Activated T-cell treated with anti-CD3 and anti-CD28 coated beads, Interleukin-2, amount 50 U/mL, for 72 hours (primary cell): ENCODE data around the gene MAFB. TPM values are rescaled to one million over a fixed set of nuclear protein-coding genes. Genes with fewer than 3 reads are reported as not detected.

ENCODE experiments used
- ATAC-seq, 2 donors: fragments of 150-1000 bp; cut with Tn5 transposase; replicated peaks in 1 of 2; 2 replicates each; pipeline ENCODE4 v1.10.0; 2021; ENCODE audit warnings: moderate library complexity in 2 of 2, mild to moderate bottlenecking in 1 of 2
- DNase-seq, 2 donors: peaks; one replicate each; pipeline ENCODE4 v3.0.0; 2021 to 2022; ENCODE audit warnings: mixed read lengths in 1 of 2
- H3K27ac Mint-ChIP-seq: one replicate; pipeline ENCODE4 v1.8.0; 2022; ENCODE audit warnings: mild to moderate bottlenecking, moderate library complexity, mixed read lengths
- H3K27me3 Mint-ChIP-seq: one replicate; pipeline ENCODE4 v1.8.0; 2022; ENCODE audit warnings: low read depth, mixed read lengths
- H3K36me3 Mint-ChIP-seq, 2 donors: one replicate each; pipeline ENCODE4 v1.8.0; 2022; ENCODE audit warnings: mixed read lengths in 2 of 2, mild to moderate bottlenecking in 1 of 2; ENCODE audit not compliant: insufficient read depth in 2 of 2
- H3K4me1 Mint-ChIP-seq: one replicate; pipeline ENCODE4 v1.8.0; 2022; ENCODE audit warnings: low read depth, mixed read lengths
- H3K4me3 Mint-ChIP-seq, 2 donors: one replicate each; pipeline ENCODE4 v1.8.0; 2022; ENCODE audit warnings: mild to moderate bottlenecking in 2 of 2, mixed read lengths in 2 of 2, moderate library complexity in 2 of 2
- H3K9me3 Mint-ChIP-seq, 2 donors: one replicate each; pipeline ENCODE4 v1.8.0; 2022; ENCODE audit warnings: mixed read lengths in 2 of 2
- total RNA-seq, 2 donors: library from RNA; stranded (reverse); gene quantifications; one replicate each; pipeline ENCODE4 v1.2.3, GENCODE V29; 2022

The MAFB gene
- total RNA-seq, 2 donors from 2014 or later = 0.19 to 0.39 TPM

GRCh38 chr20:40652441-40652987, 36.5 kb downstream of the MAFB start:
- H3K27ac Mint-ChIP-seq = no peak overlapping the region
- no peak overlapping the region for H3K4me3 Mint-ChIP-seq
- ATAC-seq = no peak
- H3K4me1 Mint-ChIP-seq = no peaks in the 10 kb centered on the region
- no peaks in the 10 kb centered on the region for H3K9me3 Mint-ChIP-seq
- DNase-seq = no peak
- H3K27me3 Mint-ChIP-seq = peaks cover 6% of the 10 kb centered on the region
- H3K36me3 Mint-ChIP-seq = no peaks in the 10 kb centered on the region

GRCh38 chr20:40651151-40651550, 37.9 kb downstream of the MAFB start:
- no peak overlapping the region for H3K27ac Mint-ChIP-seq
- H3K9me3 Mint-ChIP-seq = no peaks in the 10 kb centered on the region
- H3K27me3 Mint-ChIP-seq = peaks cover 7% of the 10 kb centered on the region
- no peak overlapping the region for H3K4me3 Mint-ChIP-seq
- DNase-seq (no peak), ATAC-seq (no peak)
- no peaks in the 10 kb centered on the region for H3K36me3 Mint-ChIP-seq
- no peaks in the 10 kb centered on the region for H3K4me1 Mint-ChIP-seq

GRCh38 chr20:40650707-40651106, 38.3 kb downstream of the MAFB start:
- DNase-seq (no peak), ATAC-seq (no peak)
- H3K4me1 Mint-ChIP-seq = no peaks in the 10 kb centered on the region
- H3K36me3 Mint-ChIP-seq = no peaks in the 10 kb centered on the region
- no peak overlapping the region for H3K4me3 Mint-ChIP-seq
- H3K27ac Mint-ChIP-seq = no peak overlapping the region
- H3K9me3 Mint-ChIP-seq = no peaks in the 10 kb centered on the region
- H3K27me3 Mint-ChIP-seq = peaks cover 7% of the 10 kb centered on the region

- H3K27me3 Mint-ChIP-seq = peaks cover 7% of the 10 kb centered on the region
- no peak overlapping the region for H3K27ac Mint-ChIP-seq
- no peak overlapping the region for H3K4me3 Mint-ChIP-seq
- H3K9me3 Mint-ChIP-seq = no peaks in the 10 kb centered on the region
- H3K4me1 Mint-ChIP-seq = no peaks in the 10 kb centered on the region
- H3K36me3 Mint-ChIP-seq = no peaks in the 10 kb centered on the region
- ATAC-seq (no peak), DNase-seq (no peak)
Measured at GRCh38 chr20:40648210-40649072, 40.6 kb downstream of the MAFB start.

- Mint-ChIP-seq H3K27me3 (peaks cover 7% of the 10 kb centered on the region), H3K4me3 (no peak overlapping the region), H3K27ac (no peak overlapping the region), H3K36me3 (no peaks in the 10 kb centered on the region), H3K9me3 (no peaks in the 10 kb centered on the region), H3K4me1 (no peaks in the 10 kb centered on the region)
- DNase-seq = no peak
- no peak for ATAC-seq
Measured at GRCh38 chr20:40646813-40647212, 42.2 kb downstream of the MAFB start.

- Mint-ChIP-seq H3K27ac (no peak overlapping the region), H3K4me1 (no peaks in the 10 kb centered on the region), H3K4me3 (no peak overlapping the region), H3K27me3 (peaks cover 7% of the 10 kb centered on the region), H3K9me3 (no peaks in the 10 kb centered on the region), H3K36me3 (no peaks in the 10 kb centered on the region)
- DNase-seq (no peak), ATAC-seq (no peak)
Measured at GRCh38 chr20:40646361-40646760, 42.7 kb downstream of the MAFB start.

GRCh38 chr20:40644863-40645262, 44.2 kb downstream of the MAFB start:
- DNase-seq (no peak), ATAC-seq (no peak)
- no peak overlapping the region for H3K27ac Mint-ChIP-seq
- peaks cover 7% of the 10 kb centered on the region for H3K27me3 Mint-ChIP-seq
- no peaks in the 10 kb centered on the region for H3K36me3 Mint-ChIP-seq
- H3K9me3 Mint-ChIP-seq = no peaks in the 10 kb centered on the region
- H3K4me3 Mint-ChIP-seq = no peak overlapping the region
- no peaks in the 10 kb centered on the region for H3K4me1 Mint-ChIP-seq

GRCh38 chr20:40643891-40644290, 45.1 kb downstream of the MAFB start:
- Mint-ChIP-seq H3K4me1 (no peaks in the 10 kb centered on the region), H3K36me3 (no peaks in the 10 kb centered on the region), H3K27me3 (peaks cover 12% of the 10 kb centered on the region), H3K4me3 (no peak overlapping the region), H3K9me3 (peaks cover 0 to 2% of the 10 kb centered on the region in 2 donors), H3K27ac (no peak overlapping the region)
- DNase-seq = no peak
- no peak for ATAC-seq

- no peak overlapping the region for H3K27ac Mint-ChIP-seq
- no peak for ATAC-seq
- peaks cover 0 to 2% of the 10 kb centered on the region in 2 donors for H3K9me3 Mint-ChIP-seq
- H3K4me1 Mint-ChIP-seq = no peaks in the 10 kb centered on the region
- H3K4me3 Mint-ChIP-seq = no peak overlapping the region
- DNase-seq = no peak
- H3K27me3 Mint-ChIP-seq = peaks cover 8% of the 10 kb centered on the region
- no peaks in the 10 kb centered on the region for H3K36me3 Mint-ChIP-seq
Measured at GRCh38 chr20:40641809-40642208, 47.2 kb downstream of the MAFB start.

- H3K36me3 Mint-ChIP-seq = no peaks in the 10 kb centered on the region
- peaks cover 0 to 2% of the 10 kb centered on the region in 2 donors for H3K9me3 Mint-ChIP-seq
- peaks cover 8% of the 10 kb centered on the region for H3K27me3 Mint-ChIP-seq
- no peak overlapping the region for H3K27ac Mint-ChIP-seq
- no peak for ATAC-seq
- no peaks in the 10 kb centered on the region for H3K4me1 Mint-ChIP-seq
- no peak for DNase-seq
- no peak overlapping the region for H3K4me3 Mint-ChIP-seq
Measured at GRCh38 chr20:40641202-40641601, 47.8 kb downstream of the MAFB start.

- peaks cover 0 to 2% of the 10 kb centered on the region in 2 donors for H3K9me3 Mint-ChIP-seq
- no peak overlapping the region for H3K4me3 Mint-ChIP-seq
- no peak overlapping the region for H3K27ac Mint-ChIP-seq
- H3K27me3 Mint-ChIP-seq = peaks cover 8% of the 10 kb centered on the region
- no peaks in the 10 kb centered on the region for H3K4me1 Mint-ChIP-seq
- no peak for DNase-seq
- no peaks in the 10 kb centered on the region for H3K36me3 Mint-ChIP-seq
- no peak for ATAC-seq
Measured at GRCh38 chr20:40640667-40641066, 48.4 kb downstream of the MAFB start.

GRCh38 chr20:40639676-40640355, 49.2 kb downstream of the MAFB start:
- H3K9me3 Mint-ChIP-seq = peaks cover 0 to 2% of the 10 kb centered on the region in 2 donors

GRCh38 chr20:40639132-40639531, 49.9 kb downstream of the MAFB start:
- no peak for ATAC-seq

More at GRCh38 chr20:40639676-40640355, 49.2 kb downstream of the MAFB start:
- ATAC-seq = no peak
- H3K4me3 Mint-ChIP-seq = no peak overlapping the region
- no peaks in the 10 kb centered on the region for H3K36me3 Mint-ChIP-seq
- DNase-seq = no peak
- no peak overlapping the region for H3K27ac Mint-ChIP-seq
- H3K27me3 Mint-ChIP-seq = peaks cover 8% of the 10 kb centered on the region
- no peaks in the 10 kb centered on the region for H3K4me1 Mint-ChIP-seq

More at GRCh38 chr20:40639132-40639531, 49.9 kb downstream of the MAFB start:
- no peak overlapping the region for H3K4me3 Mint-ChIP-seq
- no peak for DNase-seq
- no peak overlapping the region for H3K27ac Mint-ChIP-seq
- no peaks in the 10 kb centered on the region for H3K4me1 Mint-ChIP-seq
- no peaks in the 10 kb centered on the region for H3K36me3 Mint-ChIP-seq
- H3K9me3 Mint-ChIP-seq = peaks cover 0 to 2% of the 10 kb centered on the region in 2 donors
- peaks cover 8% of the 10 kb centered on the region for H3K27me3 Mint-ChIP-seq
